GM23338 (cell line): Measurements from ENCODE around the gene POR. TPM values are rescaled to one million over a fixed set of nuclear protein-coding genes. Genes with fewer than 3 reads are reported as not detected.

Experiments used
- ATAC-seq: fragments of 200-7000 bp; cut with Tn5 transposase; 3 replicates; pipeline ENCODE4 v1.9.1; 2020
- DNase-seq: peaks from one replicate; pipeline ENCODE4 v3.0.0-alpha.2; 2015; ENCODE audit warnings: low spot score
- H2AFZ ChIP-seq: fragments of 200-600 bp; sonication (generic); 2 replicates; pipeline ENCODE4 v1.8.0; 2016; ENCODE audit warnings: antibody characterized with exemption, mild to moderate bottlenecking, moderate library complexity
- H3F3A ChIP-seq: fragments of 200-600 bp; sonication (generic); replicated peaks from 2 replicates; pipeline ENCODE4 v1.8.0; 2017; ENCODE audit warnings: antibody characterized with exemption, mixed run types, low read depth
- H3K27ac ChIP-seq: fragments of 200-600 bp; sonication (generic); 2 replicates; pipeline ENCODE4 v1.6.1; 2016; ENCODE audit warnings: low read depth
- H3K27me3 ChIP-seq: fragments of 200-600 bp; sonication (generic); 2 replicates; pipeline ENCODE4 v1.8.0; 2016; ENCODE audit warnings: mild to moderate bottlenecking, mixed run types, moderate library complexity; ENCODE audit not compliant: insufficient read depth
- H3K36me3 ChIP-seq: fragments of 200-600 bp; sonication (generic); 2 replicates; pipeline ENCODE4 v1.8.0; 2016; ENCODE audit warnings: mild to moderate bottlenecking; ENCODE audit not compliant: insufficient read depth
- H3K4me1 ChIP-seq: fragments of 200-600 bp; sonication (generic); 2 replicates; pipeline ENCODE4 v1.8.0; 2016; ENCODE audit warnings: mild to moderate bottlenecking, moderate library complexity; ENCODE audit not compliant: insufficient read depth
- H3K4me2 ChIP-seq: fragments of 200-600 bp; sonication (generic); 2 replicates; pipeline ENCODE4 v1.7.1; 2017; ENCODE audit warnings: mixed run types
- H3K4me3 ChIP-seq: fragments of 200-600 bp; sonication (generic); 2 replicates; pipeline ENCODE4 v1.6.1; 2016; ENCODE audit warnings: mixed run types
- H3K79me2 ChIP-seq: fragments of 200-600 bp; sonication (generic); replicated peaks from 2 replicates; pipeline ENCODE4 v1.8.0; 2017; ENCODE audit warnings: mild to moderate bottlenecking; ENCODE audit not compliant: insufficient read depth
- H3K9me2 ChIP-seq: fragments of 200-600 bp; sonication (generic); 2 replicates; pipeline ENCODE4 v1.8.0; 2017; ENCODE audit not compliant: insufficient read depth
- H4K20me1 ChIP-seq: fragments of 200-600 bp; sonication (generic); replicated peaks from 2 replicates; pipeline ENCODE4 v1.8.0; 2017; ENCODE audit warnings: mild to moderate bottlenecking; ENCODE audit not compliant: insufficient read depth
- H3K27ac Mint-ChIP-seq: 2 replicates; pipeline ENCODE4 v1.8.0; 2020; ENCODE audit warnings: inconsistent platforms, mild to moderate bottlenecking, moderate library complexity, mixed read lengths
- H3K27me3 Mint-ChIP-seq: 3 replicates; pipeline ENCODE4 v1.8.0; 2022; ENCODE audit warnings: low read depth, mild to moderate bottlenecking, moderate library complexity, mixed read lengths, inconsistent platforms; ENCODE audit not compliant: insufficient read depth, poor library complexity
- H3K36me3 Mint-ChIP-seq: 3 replicates; pipeline ENCODE4 v1.8.0; 2021; ENCODE audit warnings: low read depth, mild to moderate bottlenecking, inconsistent platforms, moderate library complexity, mixed read lengths
- H3K4me1 Mint-ChIP-seq: 3 replicates; pipeline ENCODE4 v1.8.0; 2020; ENCODE audit warnings: mild to moderate bottlenecking, inconsistent platforms, mixed read lengths
- H3K4me3 Mint-ChIP-seq: 3 replicates; pipeline ENCODE4 v1.8.0; 2021; ENCODE audit warnings: moderate library complexity, mild to moderate bottlenecking, inconsistent platforms, mixed read lengths
- H3K9me3 Mint-ChIP-seq: 3 replicates; pipeline ENCODE4 v1.8.0; 2020; ENCODE audit warnings: moderate library complexity, mild to moderate bottlenecking, inconsistent platforms, mixed read lengths
- CREB1 ChIP-seq: fragments of 250-450 bp; sonication (Bioruptor Pico); IDR thresholded peaks from 2 replicates; pipeline ENCODE4 v1.5.0; 2020; ENCODE audit warnings: low read depth, mild to moderate bottlenecking, moderate library complexity
- REST ChIP-seq: IDR thresholded peaks from one replicate; pipeline ENCODE4 v1.6.1; 2018; ENCODE audit warnings: antibody characterized with exemption; ENCODE audit not compliant: unreplicated experiment
- polyA plus RNA-seq: library from polyadenylated mRNA; unstranded; fragments of >200 nt; fragmentation: Nextera tagmentation; extraction: Ambion mirVana; gene quantifications from 2 replicates; pipeline ENCODE4 v1.2.1, GENCODE V29; 2016
- total RNA-seq: library from RNA; depleted of rRNA; stranded (reverse); fragments of >200 nt; shearing (Covaris generic); gene quantifications from 2 replicates; pipeline ENCODE4 v1.2.3, GENCODE V29; 2014

POR gene
- total and polyA plus RNA-seq, 2 experiments from 2014 or later = 126 to 164 TPM

DNA sequence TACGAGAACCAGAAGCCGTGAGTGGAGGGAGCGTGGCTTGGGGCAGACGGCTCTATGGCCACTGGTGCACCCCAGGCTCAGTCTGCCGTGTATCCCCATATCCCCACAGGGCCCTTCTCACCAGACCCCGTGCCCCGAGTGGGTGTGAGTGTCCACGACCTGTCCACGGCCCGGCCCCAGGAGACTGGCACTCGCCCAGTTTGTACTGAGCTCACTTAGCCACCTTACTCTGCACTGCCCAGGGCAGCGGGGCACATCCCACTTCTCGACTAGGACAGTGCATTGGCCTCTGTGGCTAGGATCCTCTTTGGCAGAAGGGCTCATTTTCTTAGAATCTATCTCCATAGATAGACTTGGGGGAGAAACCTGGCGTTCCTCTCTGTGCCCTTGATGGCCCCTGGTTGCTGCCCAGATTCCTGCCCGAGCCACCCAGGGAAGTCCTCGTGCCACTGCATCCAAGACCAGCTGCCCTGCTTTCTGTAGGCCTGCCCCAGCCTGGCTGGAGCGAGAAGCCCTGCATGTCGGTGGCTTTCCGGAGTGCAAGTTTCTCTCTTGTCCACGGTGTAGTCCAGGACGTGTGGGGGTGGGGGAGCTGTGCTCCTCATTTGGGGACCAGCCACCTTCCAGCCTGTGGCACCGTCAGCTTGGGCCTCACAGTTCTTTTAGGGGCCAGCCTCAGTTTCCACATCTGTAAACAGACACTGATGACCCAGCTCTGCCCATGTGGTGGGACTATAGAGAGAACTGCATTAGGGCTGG, 67.5 kb downstream of the POR start:
- Mint-ChIP-seq H3K9me3 (no peaks in the 10 kb centered on the region), H3K4me1 (no peaks in the 10 kb centered on the region), H3K27ac (no peak overlapping the region; the same call in 1 of the 2 replicates), H3K27me3 (peaks cover 7% of the 10 kb centered on the region), H3K36me3 (peaks cover 30% of the 10 kb centered on the region), H3K4me3 (no peak overlapping the region)
- Histone ChIP-seq H3K79me2 (no peaks in the 10 kb centered on the region), H3K4me3 (no peak overlapping the region), H3F3A (no peaks in the 10 kb centered on the region), H2AFZ (no peak overlapping the region), H3K4me1 (no peaks in the 10 kb centered on the region), H3K9me2 (no peaks in the 10 kb centered on the region), H4K20me1 (0 out of 2 replicates have a peak, but pooled peaks cover 4% of the 10 kb centered on the region), H3K36me3 (no peaks in the 10 kb centered on the region; the same call in 1 of the 2 replicates), H3K27ac (no peak overlapping the region), H3K27me3 (no peaks in the 10 kb centered on the region), H3K4me2 (no peak overlapping the region)
- TF ChIP-seq REST = no peak
- DNase-seq (no peak), ATAC-seq (no peak)

DNA sequence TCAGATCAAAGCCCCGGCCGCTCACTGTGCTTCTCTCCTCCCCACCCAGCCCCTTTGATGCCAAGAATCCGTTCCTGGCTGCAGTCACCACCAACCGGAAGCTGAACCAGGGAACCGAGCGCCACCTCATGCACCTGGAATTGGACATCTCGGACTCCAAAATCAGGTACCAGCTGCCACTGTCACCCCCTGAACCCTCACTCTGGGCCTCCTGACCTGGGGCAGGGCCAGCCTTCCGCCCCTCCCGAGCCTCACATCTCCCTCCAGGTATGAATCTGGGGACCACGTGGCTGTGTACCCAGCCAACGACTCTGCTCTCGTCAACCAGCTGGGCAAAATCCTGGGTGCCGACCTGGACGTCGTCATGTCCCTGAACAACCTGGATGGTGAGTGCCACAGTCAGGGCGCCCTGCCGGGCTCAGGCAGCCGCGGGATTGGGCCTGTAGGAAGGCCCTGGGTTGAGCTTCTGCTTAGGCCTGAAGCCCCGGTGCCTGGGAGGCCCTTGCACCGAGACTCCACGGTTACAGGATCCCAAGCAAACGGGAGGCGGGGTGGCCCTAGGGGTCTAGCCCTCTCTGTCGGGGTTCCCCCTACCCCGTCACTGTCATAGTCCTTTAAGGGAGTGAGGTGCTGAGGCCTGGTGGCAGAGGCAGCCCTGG, 68.6 kb downstream of the POR start:
- DNase-seq = no peak
- H3K27me3 ChIP-seq = no peaks in the 10 kb centered on the region
- Mint-ChIP-seq H3K27me3 (peaks cover 12% of the 10 kb centered on the region), H3K9me3 (no peaks in the 10 kb centered on the region), H3K36me3 (peaks cover 32% of the 10 kb centered on the region), H3K27ac (no peak overlapping the region), H3K4me1 (peaks cover 2% of the 10 kb centered on the region; the same call in 1 of the 3 replicates), H3K4me3 (no peak overlapping the region)
- no peak for TF ChIP-seq CREB1 (CRISPR knock-in tag)
- no peak for ATAC-seq
- no peaks in the 10 kb centered on the region for H3K9me2 ChIP-seq
- H3K79me2 ChIP-seq = no peaks in the 10 kb centered on the region
- no peaks in the 10 kb centered on the region for H4K20me1 ChIP-seq
- H3F3A ChIP-seq = no peaks in the 10 kb centered on the region
- no peak overlapping the region for H3K27ac ChIP-seq
- H3K4me1 ChIP-seq = no peaks in the 10 kb centered on the region
- no peaks in the 10 kb centered on the region; the same call in 1 of the 2 replicates for H3K36me3 ChIP-seq
- H3K4me3 ChIP-seq = no peak overlapping the region
- no peak overlapping the region for H3K4me2 ChIP-seq
- no peak overlapping the region for H2AFZ ChIP-seq
